K562 (cell line): ENCODE measurements around the gene UBE2L5. TPM values are rescaled to one million over a fixed set of nuclear protein-coding genes. Genes with fewer than 3 reads are reported as not detected.

Experiments used
- CBX3 ChIP-seq, 2 experiments: IDR thresholded peaks; 1 replicate in 1 of 2; 2 replicates in 1 of 2; pipeline ENCODE4 v1.6.1; 2012; ENCODE audit warnings: inconsistent platforms in 2 of 2, low read length in 2 of 2, borderline replicate concordance in 1 of 2, control low read depth in 1 of 2
- CREB1 ChIP-seq, 2 experiments: sonication (generic) in 1 of 2; formaldehyde crosslinking in 1 of 2; IDR thresholded peaks; 2 replicates each; pipeline versions ENCODE4 v1.6.1 to v1.8.0; 2012 to 2022; ENCODE audit warnings: inconsistent platforms in 1 of 2, mild to moderate bottlenecking in 1 of 2, missing genetic modification reagents in 1 of 2, moderate library complexity in 1 of 2
- CXXC5 ChIP-seq: fragments of 250-450 bp; sonication (Bioruptor Pico); IDR thresholded peaks from 2 replicates; pipeline ENCODE4 v1.8.0; 2022; ENCODE audit warnings: inconsistent platforms, mild to moderate bottlenecking, moderate library complexity
- GABPA ChIP-seq: fragments of 200-800 bp; sonication (Bioruptor generic); conservative IDR thresholded peaks from 2 replicates; pipeline ENCODE4 v1.6.1; 2016; ENCODE audit warnings: low read depth, missing genetic modification characterization, missing compliant biosample characterization
- HNRNPK ChIP-seq: fragments of 200-400 bp; formaldehyde crosslinking; IDR thresholded peaks from one replicate; pipeline ENCODE4 v1.6.1; 2018; ENCODE audit warnings: mild to moderate bottlenecking, low read depth, low read length; ENCODE audit not compliant: poor library complexity, severe bottlenecking
- L3MBTL2 ChIP-seq: fragments of 450-650 bp; IDR thresholded peaks from 2 replicates; pipeline ENCODE4 v1.6.1; 2016; ENCODE audit warnings: mild to moderate bottlenecking, moderate library complexity
- MAZ ChIP-seq, 2 experiments: fragments of 450-650 bp in 1 of 2; sonication (generic) in 1 of 2; formaldehyde crosslinking; IDR thresholded peaks in 1 of 2; conservative IDR thresholded peaks in 1 of 2; 2 replicates each; pipeline versions ENCODE4 v1.4.0 to v1.5.0; 2020; ENCODE audit warnings: mild to moderate bottlenecking in 1 of 2, missing genetic modification reagents in 1 of 2
- OTX1 ChIP-seq: fragments of 450-650 bp; formaldehyde crosslinking; IDR thresholded peaks from 2 replicates; pipeline ENCODE4 v1.4.0; 2022; ENCODE audit warnings: mild to moderate bottlenecking
- RAD51 ChIP-seq: fragments of 450-650 bp; IDR thresholded peaks from 2 replicates; pipeline ENCODE4 v1.7.1; 2016; ENCODE audit warnings: low read depth, mild to moderate bottlenecking, borderline replicate concordance
- TARDBP ChIP-seq: fragments of 450-650 bp; IDR thresholded peaks from 2 replicates; pipeline ENCODE4 v1.6.1; 2016
- TEAD1 ChIP-seq, 2 experiments: fragments of 450-650 bp in 1 of 2; sonication (generic) in 1 of 2; formaldehyde crosslinking; IDR thresholded peaks; 2 replicates each; pipeline versions ENCODE4 v1.4.0 to v1.8.0; 2020 to 2022; ENCODE audit warnings: mild to moderate bottlenecking in 2 of 2, missing genetic modification reagents in 1 of 2
- ZNF165 ChIP-seq: fragments of 250-450 bp; sonication (Bioruptor Pico); IDR thresholded peaks from 2 replicates; pipeline ENCODE4 v1.4.0; 2020; ENCODE audit warnings: borderline replicate concordance
- ZNF175 ChIP-seq: fragments of 200-800 bp; sonication (Bioruptor generic); IDR thresholded peaks from 2 replicates; pipeline ENCODE4 v1.6.1; 2016; ENCODE audit warnings: low read depth, mild to moderate bottlenecking, missing genetic modification characterization, missing compliant biosample characterization
- polyA plus RNA-seq, 8 experiments: library from polyadenylated mRNA; depleted of rRNA in 4 of 8; stranded (reverse) in 5 of 8; unstranded in 3 of 8; fragments of >200 nt; fragmentation: Nextera tagmentation in 2 of 8; fragmentation: Illumina TruSeq in 1 of 8; extraction: Ambion mirVana in 2 of 8; extraction: Trizol in 1 of 8; gene quantifications; 2 replicates each; pipeline versions ENCODE4 v1.2.1 to v1.2.3, GENCODE V29; 2011 to 2014; ENCODE audit warnings: inconsistent platforms in 1 of 8, missing spikeins in 1 of 8
- total RNA-seq, 7 experiments: library from RNA; depleted of rRNA in 6 of 7; stranded (reverse); fragments of >200 nt in 6 of 7; fragmentation: Illumina TruSeq in 2 of 7; extraction: Trizol in 2 of 7; gene quantifications; 2 replicates each; pipeline versions ENCODE4 v1.2.1 to v1.2.3, GENCODE V29; 2011 to 2021; ENCODE audit warnings: low replicate concordance in 1 of 7
- TF ChIP-seq, protein P1 (sequence below): fragments of 200-800 bp; sonication (Bioruptor generic); IDR thresholded peaks from 2 replicates; pipeline ENCODE4 v1.6.1; 2017; ENCODE audit warnings: missing genetic modification characterization, missing compliant biosample characterization
- TF ChIP-seq, protein P2 (sequence below): fragments of 250-450 bp; sonication (Bioruptor Pico); IDR thresholded peaks from 2 replicates; pipeline ENCODE4 v1.4.0; 2020; ENCODE audit warnings: borderline replicate concordance
- TF ChIP-seq, protein P3 (sequence below), 2 experiments: IDR thresholded peaks; 2 replicates each; pipeline ENCODE4 v1.6.1; 2011; ENCODE audit warnings: borderline replicate concordance in 1 of 2, control low read depth in 1 of 2, low read depth in 1 of 2, low read length in 1 of 2, mild to moderate bottlenecking in 1 of 2, mixed read lengths in 1 of 2, moderate library complexity in 1 of 2; ENCODE audit not compliant: insufficient read depth in 1 of 2, insufficient read length in 1 of 2, poor library complexity in 1 of 2, severe bottlenecking in 1 of 2; ENCODE audit errors: extremely low read depth in 1 of 2
- TF ChIP-seq, protein P4 (sequence below): fragments of 450-650 bp; IDR thresholded peaks from 2 replicates; pipeline ENCODE4 v1.6.1; 2017; ENCODE audit warnings: mild to moderate bottlenecking, moderate library complexity
- TF ChIP-seq, protein P5 (sequence below): IDR thresholded peaks from 2 replicates; pipeline ENCODE4 v1.6.1; 2012; ENCODE audit warnings: low read depth, low read length, improper control_type of control experiment, borderline replicate concordance

UBE2L5 gene
- total and polyA plus RNA-seq, 9 of the 15 experiments (the other 6 are each of a cell fraction or from before 2014, with no cell fraction given) = 0.22 to 1.5 (median 0.86) TPM; not detected in 6

DNA sequence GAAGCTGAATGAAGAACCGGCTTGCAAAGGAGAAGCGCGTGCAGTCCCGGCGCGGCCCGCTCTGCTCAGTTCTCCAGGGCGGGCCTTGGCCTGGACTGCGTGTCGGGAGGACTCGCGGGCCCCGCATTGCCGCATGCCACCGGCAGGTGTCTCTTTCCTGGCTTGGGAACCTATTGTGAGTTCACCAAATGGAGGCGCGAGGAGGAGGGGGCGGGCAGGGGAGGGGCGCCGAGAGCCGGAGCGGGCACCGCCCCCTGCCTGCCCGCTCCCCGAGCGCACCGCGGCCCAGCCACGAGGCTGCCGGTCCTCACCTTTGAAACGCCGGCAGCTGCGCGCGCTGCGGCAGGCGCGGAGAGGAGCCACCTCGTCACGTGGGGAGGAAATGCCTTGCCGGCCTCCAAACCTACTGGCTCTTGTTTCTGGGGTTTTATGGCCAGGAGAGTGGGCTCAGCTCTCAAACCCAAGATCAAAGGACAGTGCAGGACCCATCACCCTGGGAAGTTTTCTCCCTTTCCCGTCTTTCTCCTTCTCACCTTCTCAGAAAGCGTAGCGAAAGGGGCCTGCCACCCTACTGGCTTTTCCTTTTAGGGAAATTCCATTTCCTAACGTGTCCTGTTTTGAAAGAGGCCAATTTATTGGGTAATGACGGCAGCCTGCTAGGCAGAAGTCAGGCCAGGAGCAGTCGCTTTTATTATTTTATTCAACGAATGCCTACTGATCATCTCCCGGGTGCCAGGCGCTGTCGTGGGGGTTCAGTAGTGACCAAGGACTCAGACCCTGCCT lies 13.8 kb upstream of the UBE2L5 start (continued):
- TF ChIP-seq, protein P1, sequence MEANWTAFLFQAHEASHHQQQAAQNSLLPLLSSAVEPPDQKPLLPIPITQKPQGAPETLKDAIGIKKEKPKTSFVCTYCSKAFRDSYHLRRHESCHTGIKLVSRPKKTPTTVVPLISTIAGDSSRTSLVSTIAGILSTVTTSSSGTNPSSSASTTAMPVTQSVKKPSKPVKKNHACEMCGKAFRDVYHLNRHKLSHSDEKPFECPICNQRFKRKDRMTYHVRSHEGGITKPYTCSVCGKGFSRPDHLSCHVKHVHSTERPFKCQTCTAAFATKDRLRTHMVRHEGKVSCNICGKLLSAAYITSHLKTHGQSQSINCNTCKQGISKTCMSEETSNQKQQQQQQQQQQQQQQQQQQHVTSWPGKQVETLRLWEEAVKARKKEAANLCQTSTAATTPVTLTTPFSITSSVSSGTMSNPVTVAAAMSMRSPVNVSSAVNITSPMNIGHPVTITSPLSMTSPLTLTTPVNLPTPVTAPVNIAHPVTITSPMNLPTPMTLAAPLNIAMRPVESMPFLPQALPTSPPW (CRISPR knock-in tag) = peak; percentile 77
- TF ChIP-seq, protein P2, sequence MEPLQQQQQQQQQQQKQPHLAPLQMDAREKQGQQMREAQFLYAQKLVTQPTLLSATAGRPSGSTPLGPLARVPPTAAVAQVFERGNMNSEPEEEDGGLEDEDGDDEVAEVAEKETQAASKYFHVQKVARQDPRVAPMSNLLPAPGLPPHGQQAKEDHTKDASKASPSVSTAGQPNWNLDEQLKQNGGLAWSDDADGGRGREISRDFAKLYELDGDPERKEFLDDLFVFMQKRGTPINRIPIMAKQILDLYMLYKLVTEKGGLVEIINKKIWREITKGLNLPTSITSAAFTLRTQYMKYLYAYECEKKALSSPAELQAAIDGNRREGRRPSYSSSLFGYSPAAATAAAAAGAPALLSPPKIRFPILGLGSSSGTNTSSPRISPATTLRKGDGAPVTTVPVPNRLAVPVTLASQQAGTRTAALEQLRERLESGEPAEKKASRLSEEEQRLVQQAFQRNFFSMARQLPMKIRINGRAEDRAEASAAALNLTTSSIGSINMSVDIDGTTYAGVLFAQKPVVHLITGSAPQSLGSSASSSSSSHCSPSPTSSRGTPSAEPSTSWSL (CRISPR knock-in tag) = no peak
- peak in 1 of 2 experiments; percentile 39; a peak in 1 of 3 replicates for TF ChIP-seq CBX3 (IDR thresholded peaks at IDR 0.05; ENCODE audit: borderline replicate concordance in 1 of 2, low read length in 2 of 2)
- TF ChIP-seq MAZ (CRISPR knock-in tag; conservative IDR thresholded peaks at IDR 0.05 in 1 of 2, IDR thresholded peaks at IDR 0.05 in 1 of 2) = peak in 1 of 2 experiments; percentile 39; a peak in 1 of 4 replicates
- TF ChIP-seq CXXC5 (CRISPR knock-in tag) = peak; percentile 78
- no peak for TF ChIP-seq CREB1 (IDR thresholded peaks at IDR 0.05)
- TF ChIP-seq CREB1 (CRISPR knock-in tag; IDR thresholded peaks at IDR 0.05) = peak; percentile 74
- peak in 1 of 2 experiments; percentile 33; a peak in 1 of 4 replicates for TF ChIP-seq TEAD1 (CRISPR knock-in tag; IDR thresholded peaks at IDR 0.05)
- TF ChIP-seq, protein P3, sequence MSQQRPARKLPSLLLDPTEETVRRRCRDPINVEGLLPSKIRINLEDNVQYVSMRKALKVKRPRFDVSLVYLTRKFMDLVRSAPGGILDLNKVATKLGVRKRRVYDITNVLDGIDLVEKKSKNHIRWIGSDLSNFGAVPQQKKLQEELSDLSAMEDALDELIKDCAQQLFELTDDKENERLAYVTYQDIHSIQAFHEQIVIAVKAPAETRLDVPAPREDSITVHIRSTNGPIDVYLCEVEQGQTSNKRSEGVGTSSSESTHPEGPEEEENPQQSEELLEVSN (IDR thresholded peaks at IDR 0.05; ENCODE audit: borderline replicate concordance in 1 of 2, extremely low read depth in 1 of 2, insufficient read depth in 1 of 2, insufficient read length in 1 of 2, low read depth in 1 of 2, low read length in 1 of 2, poor library complexity in 1 of 2, severe bottlenecking in 1 of 2) = peak; percentile 89 to 98
- TF ChIP-seq RAD51 = peak; percentile 62
- no peak for TF ChIP-seq HNRNPK
- TF ChIP-seq OTX1 (CRISPR knock-in tag) = no peak
- no peak for TF ChIP-seq ZNF165 (CRISPR knock-in tag)
- TF ChIP-seq, protein P4, sequence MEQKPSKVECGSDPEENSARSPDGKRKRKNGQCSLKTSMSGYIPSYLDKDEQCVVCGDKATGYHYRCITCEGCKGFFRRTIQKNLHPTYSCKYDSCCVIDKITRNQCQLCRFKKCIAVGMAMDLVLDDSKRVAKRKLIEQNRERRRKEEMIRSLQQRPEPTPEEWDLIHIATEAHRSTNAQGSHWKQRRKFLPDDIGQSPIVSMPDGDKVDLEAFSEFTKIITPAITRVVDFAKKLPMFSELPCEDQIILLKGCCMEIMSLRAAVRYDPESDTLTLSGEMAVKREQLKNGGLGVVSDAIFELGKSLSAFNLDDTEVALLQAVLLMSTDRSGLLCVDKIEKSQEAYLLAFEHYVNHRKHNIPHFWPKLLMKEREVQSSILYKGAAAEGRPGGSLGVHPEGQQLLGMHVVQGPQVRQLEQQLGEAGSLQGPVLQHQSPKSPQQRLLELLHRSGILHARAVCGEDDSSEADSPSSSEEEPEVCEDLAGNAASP = no peak
- no peak for TF ChIP-seq ZNF175 (CRISPR knock-in tag)
- TF ChIP-seq TARDBP = no peak
- TF ChIP-seq L3MBTL2 = peak; percentile 96
- TF ChIP-seq, protein P5, sequence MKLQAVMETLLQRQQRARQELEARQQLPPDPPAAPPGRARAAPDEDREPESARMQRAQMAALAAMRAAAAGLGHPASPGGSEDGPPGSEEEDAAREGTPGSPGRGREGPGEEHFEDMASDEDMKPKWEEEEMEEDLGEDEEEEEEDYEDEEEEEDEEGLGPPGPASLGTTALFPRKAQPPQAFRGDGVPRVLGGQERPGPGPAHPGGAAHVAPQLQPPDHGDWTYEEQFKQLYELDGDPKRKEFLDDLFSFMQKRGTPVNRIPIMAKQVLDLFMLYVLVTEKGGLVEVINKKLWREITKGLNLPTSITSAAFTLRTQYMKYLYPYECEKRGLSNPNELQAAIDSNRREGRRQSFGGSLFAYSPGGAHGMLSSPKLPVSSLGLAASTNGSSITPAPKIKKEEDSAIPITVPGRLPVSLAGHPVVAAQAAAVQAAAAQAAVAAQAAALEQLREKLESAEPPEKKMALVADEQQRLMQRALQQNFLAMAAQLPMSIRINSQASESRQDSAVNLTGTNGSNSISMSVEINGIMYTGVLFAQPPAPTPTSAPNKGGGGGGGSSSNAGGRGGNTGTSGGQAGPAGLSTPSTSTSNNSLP = no peak
- TF ChIP-seq GABPA (tag) = 0 out of 2 replicates have a peak, but pooled peaks have one; percentile 24
